ENCODE results near the gene ZFP30.

The ZFP30 gene

DNA sequence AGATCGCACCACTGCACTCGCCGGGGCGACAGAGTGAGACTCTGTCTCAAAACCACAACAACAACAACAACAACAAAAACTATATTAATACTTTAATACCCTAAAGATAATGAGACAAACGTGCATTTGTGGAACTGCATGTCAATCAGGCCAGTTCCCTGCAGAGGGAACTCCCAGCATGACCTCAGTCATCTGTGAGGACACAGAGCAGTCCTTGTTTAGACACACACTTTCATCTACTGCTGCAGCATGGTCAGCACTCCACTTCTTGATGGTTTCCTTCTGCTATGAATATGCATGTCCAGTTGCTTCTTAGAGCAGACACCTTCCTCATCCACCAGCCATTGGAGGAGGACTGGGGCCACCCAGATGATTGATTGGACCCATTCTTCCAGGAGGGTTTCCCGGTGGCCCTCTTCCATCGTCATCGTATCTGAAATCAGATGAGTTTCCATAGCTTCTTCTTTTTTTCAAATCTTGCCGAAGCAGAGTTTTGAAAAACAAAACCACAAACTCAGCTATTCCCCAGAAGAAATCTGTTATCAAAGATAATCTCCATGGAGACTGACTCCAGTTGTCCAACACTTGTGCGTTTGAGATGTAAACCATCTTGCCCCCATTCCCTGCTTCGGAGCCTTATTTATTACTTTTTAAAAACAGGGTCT, 37.8 kb upstream of the ZFP30 start:
- H3K4me3 ChIP-seq (ENCODE audit: insufficient read depth in 1 of 2, low read depth in 1 of 2, low read length in 2 of 2): no peak overlapping the region
- H3K23ac ChIP-seq (ENCODE audit: low read length in 2 of 2): no peak overlapping the region
- no peak overlapping the region for H3K18ac ChIP-seq (ENCODE audit: low read depth in 1 of 2, low read length in 2 of 2)
- H4K8ac ChIP-seq (ENCODE audit: low read length): no peak overlapping the region
- H3K27ac ChIP-seq (ENCODE audit: low read length, poor library complexity, severe bottlenecking): no peak overlapping the region
- no peaks in the 10 kb centered on the region for H3K27me3 ChIP-seq (ENCODE audit: control insufficient read depth in 1 of 2, insufficient read depth in 1 of 2, low read length in 2 of 2)
- no peak overlapping the region for H2AFZ ChIP-seq (ENCODE audit: low read depth, low read length)
- DNase-seq: no peak
- H3K9me3 ChIP-seq (ENCODE audit: control insufficient read depth, low read length): peaks cover 26% of the 10 kb centered on the region
- H3K79me1 ChIP-seq (replicated peaks; ENCODE audit: low read length, poor library complexity, severe bottlenecking): no peaks in the 10 kb centered on the region
- H2BK12ac ChIP-seq (ENCODE audit: low read length in 2 of 2): no peak overlapping the region
- WGBS: 82% methylated on average over 11 of the region's 11 CpGs
- no peak overlapping the region for H2AK5ac ChIP-seq (ENCODE audit: low read length, severe bottlenecking)
- H3K4ac ChIP-seq (ENCODE audit: low read depth in 1 of 2, low read length in 2 of 2): no peak overlapping the region
- H2BK15ac ChIP-seq (ENCODE audit: low read depth, poor library complexity, severe bottlenecking): no peak overlapping the region
- H3K4me2 ChIP-seq (ENCODE audit: low read length, poor library complexity, severe bottlenecking): no peak overlapping the region
- peaks cover 4 to 13% of the 10 kb centered on the region in 2 experiments for H3K36me3 ChIP-seq (ENCODE audit: control insufficient read depth in 1 of 2, insufficient read depth in 2 of 2, low read depth in 1 of 2, low read length in 2 of 2)
- H3K14ac ChIP-seq (ENCODE audit: low read length in 2 of 2): no peak overlapping the region
- no peak overlapping the region for H2BK120ac ChIP-seq (ENCODE audit: low read depth, low read length)
- no peak overlapping the region for H2BK5ac ChIP-seq (ENCODE audit: low read depth, low read length, poor library complexity, severe bottlenecking)
- no peak overlapping the region for H3K9ac ChIP-seq (ENCODE audit: low read length)
- no peaks in the 10 kb centered on the region for H3K4me1 ChIP-seq (ENCODE audit: control insufficient read depth, insufficient read depth, low read depth, low read length)
- no peak overlapping the region for H4K91ac ChIP-seq (ENCODE audit: low read length)

DNA sequence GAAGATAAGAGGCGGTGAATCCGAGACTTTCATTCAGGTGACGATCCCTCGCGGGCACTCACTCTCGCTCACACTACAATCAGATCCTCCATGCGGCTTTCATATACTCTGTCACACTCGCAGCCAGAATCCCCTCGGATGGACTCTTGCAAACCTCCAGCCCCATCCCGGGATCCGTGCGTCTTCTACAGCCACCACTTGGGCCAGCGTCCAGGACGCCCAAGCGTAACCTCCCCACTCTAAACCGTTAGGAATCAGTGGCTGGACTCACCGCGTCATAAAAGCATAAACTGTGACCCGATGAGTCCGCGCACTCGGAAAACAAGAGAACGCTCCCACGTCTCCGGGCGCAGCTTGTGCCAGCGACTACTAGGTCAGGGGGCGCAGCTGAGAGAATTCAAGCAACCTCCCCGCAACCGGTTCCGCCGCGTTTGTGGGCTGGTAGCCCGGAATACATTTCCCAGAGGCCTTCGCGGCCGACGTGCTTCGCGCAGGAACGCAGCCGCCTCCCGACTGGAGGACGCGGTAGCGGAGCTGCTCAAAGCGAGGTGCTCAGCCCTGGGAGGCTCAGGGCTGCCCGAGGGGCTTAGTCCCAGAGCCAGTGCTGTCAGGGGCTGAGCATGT, 36.7 kb upstream of the ZFP30 start:
- no peaks in the 10 kb centered on the region for H3K79me1 ChIP-seq (replicated peaks; ENCODE audit: low read length, poor library complexity, severe bottlenecking)
- H2AK5ac ChIP-seq (ENCODE audit: low read length, severe bottlenecking): no peak overlapping the region
- peak overlapping the region; percentile 74 to 89 for H3K18ac ChIP-seq (ENCODE audit: low read depth in 1 of 2, low read length in 2 of 2)
- no peak overlapping the region for H3K23ac ChIP-seq (ENCODE audit: low read length in 2 of 2)
- WGBS: under 1% methylated on average over 48 of the region's 48 CpGs
- peak overlapping the region; percentile 57 for H3K27ac ChIP-seq (ENCODE audit: low read length, poor library complexity, severe bottlenecking)
- H2AFZ ChIP-seq (ENCODE audit: low read depth, low read length): peak overlapping the region; percentile 86
- no peaks in the 10 kb centered on the region for H3K27me3 ChIP-seq (ENCODE audit: control insufficient read depth in 1 of 2, insufficient read depth in 1 of 2, low read length in 2 of 2)
- H2BK15ac ChIP-seq (ENCODE audit: low read depth, poor library complexity, severe bottlenecking): no peak overlapping the region
- H2BK12ac ChIP-seq (ENCODE audit: low read length in 2 of 2): no peak overlapping the region
- peak overlapping the region; percentile 95 for H3K9ac ChIP-seq (ENCODE audit: low read length)
- H3K4me2 ChIP-seq (ENCODE audit: low read length, poor library complexity, severe bottlenecking): peak overlapping the region; percentile 67
- peaks cover 0 to 10% of the 10 kb centered on the region in 2 experiments for H3K36me3 ChIP-seq (ENCODE audit: control insufficient read depth in 1 of 2, insufficient read depth in 2 of 2, low read depth in 1 of 2, low read length in 2 of 2)
- peak overlapping the region; percentile 27 for H2BK120ac ChIP-seq (ENCODE audit: low read depth, low read length)
- H3K4me1 ChIP-seq (ENCODE audit: control insufficient read depth, insufficient read depth, low read depth, low read length): no peaks in the 10 kb centered on the region
- H3K4ac ChIP-seq (ENCODE audit: low read depth in 1 of 2, low read length in 2 of 2): no peak overlapping the region
- H2BK5ac ChIP-seq (ENCODE audit: low read depth, low read length, poor library complexity, severe bottlenecking): no peak overlapping the region
- H3K9me3 ChIP-seq (ENCODE audit: control insufficient read depth, low read length): peaks cover 15% of the 10 kb centered on the region
- peak overlapping the region; percentile 66 to 80 for H3K4me3 ChIP-seq (ENCODE audit: insufficient read depth in 1 of 2, low read depth in 1 of 2, low read length in 2 of 2)
- H4K91ac ChIP-seq (ENCODE audit: low read length): peak overlapping the region; percentile 18
- DNase-seq: peak; percentile 91
- peak overlapping the region in 1 of 2 experiments; percentile 72 for H3K14ac ChIP-seq (ENCODE audit: low read length in 2 of 2)
- H4K8ac ChIP-seq (ENCODE audit: low read length): peak overlapping the region; percentile 35

DNA sequence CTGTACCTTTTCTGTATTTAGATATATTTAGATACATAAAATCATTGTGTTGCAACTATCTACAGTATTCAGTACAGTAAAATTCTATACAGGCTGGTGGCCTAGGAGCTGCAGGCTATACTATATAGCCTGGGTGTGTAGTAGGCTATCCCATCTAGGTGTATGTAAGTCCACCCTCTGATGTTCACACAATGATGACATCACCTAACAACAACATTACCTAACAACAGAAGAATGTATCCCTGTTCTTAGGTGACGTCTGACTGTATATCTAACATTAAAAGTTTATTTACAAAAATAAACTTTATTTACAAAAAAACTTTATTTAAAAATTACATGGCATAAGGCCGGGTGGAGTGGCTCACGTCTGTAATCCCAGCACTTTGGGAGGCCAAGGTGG, 28.3 kb upstream of the ZFP30 start:
- Histone ChIP-seq H4K91ac (ENCODE audit: low read length) (no peak overlapping the region), H2BK120ac (ENCODE audit: low read depth, low read length) (no peak overlapping the region), H3K4me2 (ENCODE audit: low read length, poor library complexity, severe bottlenecking) (no peak overlapping the region), H2BK12ac (ENCODE audit: low read length in 2 of 2) (no peak overlapping the region), H3K18ac (ENCODE audit: low read depth in 1 of 2, low read length in 2 of 2) (no peak overlapping the region), H3K23ac (ENCODE audit: low read length in 2 of 2) (no peak overlapping the region), H3K79me1 (replicated peaks; ENCODE audit: low read length, poor library complexity, severe bottlenecking) (no peaks in the 10 kb centered on the region), H2BK15ac (ENCODE audit: low read depth, poor library complexity, severe bottlenecking) (no peak overlapping the region), H3K4me1 (ENCODE audit: control insufficient read depth, insufficient read depth, low read depth, low read length) (no peaks in the 10 kb centered on the region), H2BK5ac (ENCODE audit: low read depth, low read length, poor library complexity, severe bottlenecking) (no peak overlapping the region), H3K14ac (ENCODE audit: low read length in 2 of 2) (no peak overlapping the region), H2AFZ (ENCODE audit: low read depth, low read length) (no peak overlapping the region), H3K9me3 (ENCODE audit: control insufficient read depth, low read length) (peaks cover 43% of the 10 kb centered on the region), H3K4ac (ENCODE audit: low read depth in 1 of 2, low read length in 2 of 2) (no peak overlapping the region), H3K27ac (ENCODE audit: low read length, poor library complexity, severe bottlenecking) (no peak overlapping the region), H3K9ac (ENCODE audit: low read length) (no peak overlapping the region), H3K4me3 (ENCODE audit: insufficient read depth in 1 of 2, low read depth in 1 of 2, low read length in 2 of 2) (no peak overlapping the region), H3K27me3 (ENCODE audit: control insufficient read depth in 1 of 2, insufficient read depth in 1 of 2, low read length in 2 of 2) (no peaks in the 10 kb centered on the region), H2AK5ac (ENCODE audit: low read length, severe bottlenecking) (no peak overlapping the region), H3K36me3 (ENCODE audit: control insufficient read depth in 1 of 2, insufficient read depth in 2 of 2, low read depth in 1 of 2, low read length in 2 of 2) (no peaks in the 10 kb centered on the region), H4K8ac (ENCODE audit: low read length) (no peak overlapping the region)
- 92% methylated on average over 2 of the region's 3 CpGs for WGBS
- DNase-seq: no peak

DNA sequence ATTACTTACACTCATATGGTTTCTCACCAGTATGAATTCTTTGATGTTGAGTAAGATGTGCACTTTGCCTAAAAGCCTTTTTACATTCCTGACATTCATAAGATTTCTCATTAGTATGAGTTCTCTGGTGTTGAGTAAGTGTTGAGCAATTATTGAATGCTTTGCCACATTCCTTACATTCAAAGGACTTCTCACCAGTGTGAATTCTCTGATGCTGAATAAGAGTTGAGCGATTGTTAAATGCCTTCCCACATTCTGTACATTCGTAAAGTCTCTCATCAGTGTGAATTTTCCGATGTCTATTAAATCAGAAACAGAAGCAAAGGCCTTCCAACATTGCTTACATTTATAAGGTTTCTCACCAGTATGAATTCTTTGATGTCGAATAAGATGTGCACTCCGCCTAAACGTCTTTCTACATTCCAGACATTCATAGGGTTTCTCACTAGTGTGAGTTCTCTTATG, 14.2 kb upstream of the ZFP30 start:
- peaks cover 79% of the 10 kb centered on the region for H3K9me3 ChIP-seq (ENCODE audit: control insufficient read depth, low read length)
- H3K4me2 ChIP-seq (ENCODE audit: low read length, poor library complexity, severe bottlenecking): no peak overlapping the region
- H3K9ac ChIP-seq (ENCODE audit: low read length): no peak overlapping the region
- no peak overlapping the region for H2BK12ac ChIP-seq (ENCODE audit: low read length in 2 of 2)
- no peak overlapping the region for H3K27ac ChIP-seq (ENCODE audit: low read length, poor library complexity, severe bottlenecking)
- H3K23ac ChIP-seq (ENCODE audit: low read length in 2 of 2): no peak overlapping the region
- H3K4me1 ChIP-seq (ENCODE audit: control insufficient read depth, insufficient read depth, low read depth, low read length): no peaks in the 10 kb centered on the region
- H2BK5ac ChIP-seq (ENCODE audit: low read depth, low read length, poor library complexity, severe bottlenecking): no peak overlapping the region
- WGBS: 90% methylated on average over 6 of the region's 6 CpGs
- H2AK5ac ChIP-seq (ENCODE audit: low read length, severe bottlenecking): no peak overlapping the region
- H3K4me3 ChIP-seq (ENCODE audit: insufficient read depth in 1 of 2, low read depth in 1 of 2, low read length in 2 of 2): peak overlapping the region in 1 of 2 experiments; percentile 48
- H2AFZ ChIP-seq (ENCODE audit: low read depth, low read length): no peak overlapping the region
- H2BK15ac ChIP-seq (ENCODE audit: low read depth, poor library complexity, severe bottlenecking): no peak overlapping the region
- no peak overlapping the region for H3K14ac ChIP-seq (ENCODE audit: low read length in 2 of 2)
- no peaks in the 10 kb centered on the region for H3K27me3 ChIP-seq (ENCODE audit: control insufficient read depth in 1 of 2, insufficient read depth in 1 of 2, low read length in 2 of 2)
- no peak for DNase-seq
- H2BK120ac ChIP-seq (ENCODE audit: low read depth, low read length): no peak overlapping the region
- H3K4ac ChIP-seq (ENCODE audit: low read depth in 1 of 2, low read length in 2 of 2): no peak overlapping the region
- no peak overlapping the region for H3K18ac ChIP-seq (ENCODE audit: low read depth in 1 of 2, low read length in 2 of 2)
- H3K36me3 ChIP-seq (ENCODE audit: control insufficient read depth in 1 of 2, insufficient read depth in 2 of 2, low read depth in 1 of 2, low read length in 2 of 2): no peaks in the 10 kb centered on the region
- H4K8ac ChIP-seq (ENCODE audit: low read length): no peak overlapping the region
- H3K79me1 ChIP-seq (replicated peaks; ENCODE audit: low read length, poor library complexity, severe bottlenecking): no peaks in the 10 kb centered on the region
- H4K91ac ChIP-seq (ENCODE audit: low read length): no peak overlapping the region
